Right lung (tissue), 5 donors: ENCODE results near the gene RPL38. TPM values are rescaled to one million over a fixed set of nuclear protein-coding genes. Genes with fewer than 3 reads are reported as not detected.

Source experiments
- DNase-seq, 2 donors: peaks; one replicate each; pipeline ENCODE4 v3.0.0-alpha.2; 2013
- polyA plus RNA-seq, 5 donors: library from polyadenylated mRNA; unstranded; fragments of 120-200 nt; gene quantifications; one replicate each; pipeline versions ENCODE4 v1.2.1 to v1.2.3, GENCODE V29; 2013; ENCODE audit warnings: inconsistent platforms in 1 of 5, low replicate concordance in 1 of 5; ENCODE audit not compliant: insufficient read length in 5 of 5, insufficient read depth in 1 of 5

Gene RPL38
- polyA plus RNA-seq, 5 donors, result 1,191 to 1,565 (median 1,307) TPM

DNA sequence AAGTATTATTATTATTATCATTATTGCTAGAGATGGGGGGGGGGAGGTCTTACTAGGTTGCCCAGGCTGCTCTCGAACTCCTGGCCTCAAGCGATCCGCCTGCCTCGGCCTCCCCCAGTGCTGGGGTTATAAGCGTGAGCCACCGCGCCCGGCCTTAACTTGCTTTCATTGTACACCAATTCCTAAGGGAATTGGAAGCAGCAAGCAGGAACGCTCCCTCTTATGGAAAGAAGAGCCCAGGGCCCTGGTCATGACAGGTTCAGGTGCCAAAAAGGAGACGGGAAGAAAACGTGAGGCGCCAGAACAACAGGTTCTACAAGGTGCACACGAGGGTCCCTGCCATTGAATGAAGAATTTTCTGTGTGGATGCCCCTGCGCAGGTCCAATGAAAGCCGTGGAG lies 540 bp upstream of the RPL38 start:
- DNase-seq, result no peak

DNA sequence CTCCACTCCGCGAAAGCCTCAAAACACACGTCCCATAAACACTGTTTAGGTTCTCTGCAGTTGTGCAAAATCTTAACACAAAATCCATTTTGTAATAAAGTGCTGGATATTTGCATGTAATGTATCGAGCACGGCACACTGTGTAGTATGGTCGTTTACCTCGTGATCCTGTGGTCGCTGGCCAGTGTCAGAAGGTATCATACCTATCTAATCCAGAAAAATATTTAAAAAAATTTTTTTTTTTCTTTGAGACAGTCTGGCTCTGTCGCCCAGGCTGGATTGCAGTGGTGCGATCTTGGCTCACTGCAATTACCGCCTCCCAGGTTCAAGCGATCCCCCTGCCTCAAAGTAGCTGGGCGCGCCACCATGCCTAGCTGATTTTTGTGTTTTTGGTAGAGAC lies 996 bp downstream of the RPL38 start:
- no peak for DNase-seq

DNA sequence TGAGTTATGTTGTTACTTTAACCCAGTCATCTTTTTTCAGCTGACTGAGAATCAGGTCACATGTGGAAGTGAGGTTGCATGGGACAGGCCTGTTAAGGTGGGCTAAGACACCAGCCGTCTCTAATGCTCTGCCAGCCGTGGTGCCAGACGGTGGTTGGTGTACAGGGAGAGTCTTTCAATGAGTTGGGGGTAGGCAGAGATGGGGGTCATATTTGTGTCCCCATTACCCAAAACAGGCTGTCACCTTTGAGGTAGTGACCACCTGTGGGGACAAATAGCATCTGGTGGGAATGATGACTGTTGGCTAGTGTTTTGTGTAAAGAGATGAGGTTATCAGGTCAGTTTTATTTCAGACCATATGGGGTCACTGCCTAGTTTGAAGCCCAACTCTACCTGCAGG lies 1.8 kb downstream of the RPL38 start:
- DNase-seq, result no peak

DNA sequence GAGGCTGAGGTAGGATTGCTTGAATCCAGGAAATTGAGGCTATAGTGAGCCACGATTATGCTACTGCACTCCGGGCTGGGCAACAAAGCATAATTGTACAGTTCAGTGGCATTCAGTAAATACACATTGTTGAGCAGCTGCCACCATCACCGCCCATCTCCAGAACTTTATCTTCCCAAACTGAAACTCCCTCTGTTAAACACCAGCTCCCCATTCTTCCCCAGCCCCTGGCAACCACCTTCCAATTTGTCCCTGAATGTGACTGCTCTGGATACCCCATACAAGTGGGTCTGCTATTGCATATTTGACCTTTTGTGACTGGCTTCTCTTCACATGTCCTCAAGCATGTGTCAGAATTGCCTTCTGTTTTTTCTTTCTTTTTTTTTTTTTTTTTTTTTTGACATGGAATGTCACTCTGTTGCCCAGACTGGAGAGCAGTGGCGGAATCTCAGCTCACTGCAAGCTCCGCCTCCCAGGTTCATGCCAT lies 2.9 kb downstream of the RPL38 start:
- DNase-seq, result no peak

DNA sequence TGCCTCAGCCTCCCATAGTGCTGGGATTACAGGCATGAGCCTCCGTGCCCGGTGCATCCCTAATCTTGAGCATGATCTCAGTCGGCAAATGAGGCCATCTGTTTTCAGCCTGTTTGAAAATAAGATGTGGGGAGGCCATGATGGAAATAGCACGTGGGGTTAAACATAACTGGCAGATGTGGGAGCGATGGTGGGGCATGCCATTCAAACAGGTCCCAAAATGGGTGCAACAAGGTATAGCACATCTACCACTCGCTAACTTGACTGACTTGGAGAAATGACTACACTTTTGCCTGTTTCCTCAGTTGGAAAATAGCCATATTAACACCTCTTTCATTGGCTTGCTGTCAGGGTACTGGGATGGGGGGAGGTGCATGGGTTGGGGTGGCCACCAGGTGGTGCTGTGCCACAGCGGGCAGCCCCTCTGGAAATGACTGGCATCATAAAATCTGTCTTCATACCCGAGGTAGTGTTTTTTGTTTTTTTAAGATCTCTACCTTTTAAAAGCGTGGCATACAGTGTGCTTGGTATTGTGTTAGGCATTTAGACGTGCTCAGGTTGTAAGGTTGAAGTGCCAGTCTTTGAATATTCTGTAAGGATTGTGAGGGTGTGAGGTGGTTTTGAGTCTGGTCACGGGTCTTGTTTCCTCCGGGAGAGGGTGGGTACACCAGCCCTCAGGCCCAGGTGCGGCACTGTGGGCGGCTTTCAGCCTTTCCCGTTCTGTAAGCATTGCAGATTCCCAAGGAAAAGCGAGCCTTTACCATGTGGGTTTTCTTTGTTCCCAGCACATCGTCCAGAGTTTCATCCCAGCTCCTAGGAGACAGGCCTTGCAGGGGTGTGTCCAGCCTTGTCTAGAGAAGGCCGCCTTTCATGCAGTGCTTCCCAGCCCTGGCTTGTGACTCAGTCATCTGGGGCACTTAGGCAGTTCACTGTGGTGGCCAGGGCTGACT lies 7.0 kb downstream of the RPL38 start:
- DNase-seq, result no peak

DNA sequence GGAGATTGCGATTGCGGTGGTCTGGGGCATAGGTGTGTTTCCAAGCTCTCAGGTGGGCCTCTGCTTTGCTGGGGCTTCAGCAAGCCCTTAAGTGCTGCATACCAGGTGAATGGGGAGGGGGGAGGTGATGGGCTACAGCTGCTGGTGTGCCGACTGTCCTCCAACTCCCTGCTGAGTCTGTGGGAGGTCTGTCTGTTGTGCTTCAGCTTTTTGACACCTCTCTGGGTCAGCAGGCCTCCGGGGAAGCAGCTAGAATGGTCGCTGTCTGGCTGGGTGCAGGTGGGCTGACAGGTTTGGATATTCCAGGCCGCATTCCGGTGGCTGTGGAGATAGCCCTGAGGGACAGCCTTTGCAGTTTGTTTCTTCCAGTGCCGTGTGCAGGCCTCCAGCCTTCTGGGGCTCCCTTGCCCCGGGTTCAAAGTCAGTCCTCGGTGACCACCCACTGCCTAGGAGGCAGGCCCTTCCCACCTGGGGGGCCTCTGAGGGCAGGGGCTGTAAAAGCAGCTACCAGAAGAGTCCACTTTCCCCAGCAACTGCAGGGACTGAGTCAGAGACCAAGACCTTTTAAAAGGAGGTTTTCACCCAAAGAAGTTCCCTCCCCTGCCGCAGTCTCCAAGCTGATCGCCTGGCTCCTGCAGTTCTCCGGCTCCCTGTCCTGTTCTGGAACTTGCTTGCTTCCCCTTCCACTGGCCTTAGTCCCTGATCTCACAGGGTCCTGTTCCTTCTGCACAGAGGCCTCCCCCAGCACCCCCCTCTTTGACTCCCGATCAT lies 7.8 kb downstream of the RPL38 start:
- no peak for DNase-seq

DNA sequence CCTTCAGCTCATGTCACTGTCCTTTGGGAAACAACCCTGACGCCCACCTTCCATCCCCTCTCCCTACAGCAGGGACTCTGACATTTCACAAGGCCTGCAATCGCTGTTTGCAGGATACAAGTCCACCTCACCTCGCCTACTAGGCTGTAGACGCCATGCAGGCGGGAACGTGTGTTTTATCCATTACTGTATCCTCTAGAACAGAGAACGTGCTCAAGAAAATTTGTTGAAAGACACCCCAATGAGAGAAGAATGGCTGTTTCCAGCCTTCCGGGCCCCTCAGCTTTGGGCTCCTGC lies 8.4 kb downstream of the RPL38 start:
- no peak for DNase-seq

DNA sequence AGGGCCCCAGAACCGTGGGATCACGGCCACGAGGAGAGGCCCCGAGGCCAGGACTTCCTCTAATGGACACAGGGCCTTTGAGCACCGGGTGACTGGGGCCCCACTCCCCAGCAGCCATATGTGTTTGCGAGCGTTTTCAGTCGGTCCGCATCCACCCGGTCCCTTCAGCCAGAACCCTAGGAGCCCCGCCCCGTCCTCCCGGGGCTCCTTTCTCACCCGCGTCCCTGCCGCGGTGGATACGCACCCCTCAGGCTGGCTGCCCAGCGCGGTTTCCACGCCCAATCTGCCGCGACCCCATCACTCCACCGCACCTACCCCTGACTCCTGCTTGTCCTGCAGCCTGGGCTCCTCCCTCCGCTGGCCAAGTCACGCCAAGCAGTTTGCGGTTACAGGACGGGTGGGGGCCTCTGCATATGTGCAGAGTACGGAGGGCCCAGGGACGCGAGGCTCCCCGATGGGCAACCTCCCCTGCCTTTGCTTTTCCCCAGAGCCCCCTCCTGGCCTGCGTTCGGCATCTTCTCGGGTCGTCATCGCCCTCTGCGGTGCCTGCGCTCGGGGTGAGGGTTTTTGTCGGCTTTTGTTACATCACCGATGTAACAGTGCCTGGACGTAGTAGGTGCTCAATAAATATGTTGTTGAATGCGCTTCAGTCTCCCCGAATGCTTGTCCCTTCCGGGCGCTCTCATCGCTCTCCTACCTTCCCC lies 8.9 kb downstream of the RPL38 start:
- no peak for DNase-seq

DNA sequence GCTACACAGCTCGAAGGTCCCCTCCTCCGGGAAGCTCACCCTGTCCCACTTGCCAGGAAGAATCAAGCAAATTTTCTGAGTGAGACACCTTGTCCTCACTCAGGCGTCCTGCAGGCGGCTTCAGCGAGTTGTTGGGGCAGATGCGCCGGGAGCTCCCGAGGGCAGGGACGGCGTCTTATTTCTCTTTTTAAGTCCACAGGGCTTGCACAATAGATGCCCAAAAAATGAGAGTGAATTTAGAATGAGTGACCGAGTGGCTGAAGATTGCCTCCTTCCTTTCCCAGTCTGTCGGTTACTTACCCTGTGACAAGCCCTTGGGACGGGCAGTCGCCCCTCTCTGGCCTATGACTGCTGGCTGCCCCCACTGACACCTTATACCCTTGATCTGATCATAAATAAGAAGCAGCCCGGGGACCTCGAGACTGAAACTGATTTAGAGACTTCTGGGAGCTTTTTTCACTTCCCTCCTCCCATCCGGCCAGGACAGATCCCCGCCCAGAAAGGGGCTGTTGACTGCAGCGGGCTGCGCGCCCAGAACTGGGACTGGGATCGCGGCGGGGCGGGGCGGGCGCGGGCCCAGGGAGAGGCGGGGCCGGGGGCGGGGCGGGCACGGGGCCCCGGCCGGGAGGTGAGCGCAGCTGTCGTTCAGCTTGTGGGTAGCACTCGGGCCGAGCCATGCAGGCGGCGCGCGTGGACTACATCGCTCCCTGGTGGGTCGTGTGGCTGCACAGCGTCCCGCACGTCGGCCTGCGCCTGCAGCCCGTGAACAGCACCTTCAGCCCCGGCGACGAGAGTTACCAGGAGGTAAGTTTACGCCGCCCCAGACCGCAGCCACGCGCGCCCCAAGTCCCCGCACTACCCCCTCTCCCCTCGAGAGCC lies 9.7 kb downstream of the RPL38 start, which contains the start of gene TTYH2:
Gene TTYH2, plus strand, starts transcription at position 659 of the 879 bp plus-strand sequence. Its CDS starts 17 bp downstream, at position 676.
- DNase-seq, result peak; percentile 86 to 87

DNA sequence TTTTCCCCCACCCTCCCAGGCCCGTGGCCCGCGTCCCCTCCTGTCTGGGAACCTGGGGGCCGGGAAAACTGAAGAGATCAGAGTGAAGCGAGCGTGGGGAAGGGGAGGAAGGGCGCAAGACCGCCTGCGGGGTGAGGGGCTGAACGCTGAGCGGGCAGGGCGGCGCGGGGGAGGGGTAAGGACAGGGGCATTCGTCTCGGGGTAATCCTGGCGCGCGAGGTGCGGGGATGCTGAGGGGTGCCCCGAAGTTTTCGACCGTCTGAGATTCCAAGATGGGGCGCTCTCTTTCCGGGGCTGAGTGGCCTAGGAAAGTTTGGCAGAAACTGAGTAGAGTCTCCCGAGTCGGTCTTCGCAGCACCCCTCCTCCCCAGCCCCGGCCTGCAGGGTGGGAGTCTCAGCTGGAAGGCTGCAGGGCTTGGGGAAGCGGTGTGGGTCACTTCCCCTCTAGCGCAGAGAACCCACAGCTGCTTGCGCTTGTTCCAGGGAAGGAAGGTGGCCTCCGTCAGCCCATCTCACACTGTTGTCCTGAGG lies 10.4 kb downstream of the RPL38 start:
- peak in 1 of 2 donors; percentile 45 for DNase-seq

DNA sequence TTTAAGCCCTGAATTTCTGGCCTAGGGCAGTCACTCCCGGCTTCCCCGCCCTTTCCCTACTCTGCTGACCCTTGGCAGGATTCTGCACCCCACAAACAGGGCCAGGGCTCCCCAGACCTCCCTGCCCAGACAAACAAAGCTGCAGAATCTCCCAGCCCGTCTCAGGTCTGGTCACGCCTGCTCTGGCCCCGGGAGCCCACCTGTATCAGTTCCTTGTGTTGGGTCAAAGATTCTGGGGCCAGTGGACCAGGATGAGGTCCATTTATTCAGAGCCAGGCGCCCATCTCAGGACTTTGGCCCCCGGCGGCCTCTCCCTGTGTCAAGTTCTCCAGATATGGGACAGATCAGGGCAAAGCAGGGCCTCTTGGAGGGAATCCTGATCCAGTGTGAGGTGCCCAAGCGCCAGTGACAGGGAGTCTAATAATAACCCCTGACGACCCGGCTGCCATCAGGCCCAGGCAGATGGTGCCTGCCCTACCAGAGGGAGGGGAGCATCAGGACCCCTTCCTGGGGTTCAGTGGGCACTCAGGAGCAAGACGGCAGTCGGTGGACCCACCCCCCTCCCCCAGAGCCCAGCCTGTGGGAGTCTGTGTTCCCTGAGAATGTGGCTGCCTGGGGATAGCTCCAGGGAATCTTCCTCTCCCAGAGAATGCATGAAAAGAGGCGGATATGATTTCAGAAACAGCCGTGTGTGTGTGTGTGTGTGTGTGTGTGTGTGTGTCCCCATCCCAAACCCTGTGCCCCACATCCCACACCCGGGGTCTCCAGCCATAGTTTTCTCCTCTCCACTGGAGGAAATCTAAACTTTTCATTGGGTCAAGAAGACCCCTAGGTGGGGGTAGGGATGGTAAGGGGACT lies 11.2 kb downstream of the RPL38 start:
- DNase-seq, result no peak

DNA sequence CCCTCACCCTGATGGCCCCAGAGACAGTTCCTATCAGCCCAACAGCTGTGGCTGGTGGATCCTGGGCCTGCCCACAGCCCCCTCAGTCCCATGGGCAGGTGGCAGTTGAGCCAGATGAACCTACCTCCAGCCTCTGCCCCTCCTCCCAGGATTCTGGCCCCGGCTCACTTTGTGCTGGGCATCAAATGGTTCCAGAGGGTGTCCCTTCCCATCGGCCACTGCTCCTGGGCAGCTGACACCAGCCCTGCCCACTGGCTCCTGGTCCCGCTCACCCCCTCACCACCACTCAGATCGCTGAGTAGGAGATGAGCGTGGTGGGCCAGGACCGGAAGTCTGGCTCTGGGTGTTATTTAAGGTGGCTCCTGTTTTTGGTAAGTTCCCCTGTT lies 11.9 kb downstream of the RPL38 start:
- no peak for DNase-seq

DNA sequence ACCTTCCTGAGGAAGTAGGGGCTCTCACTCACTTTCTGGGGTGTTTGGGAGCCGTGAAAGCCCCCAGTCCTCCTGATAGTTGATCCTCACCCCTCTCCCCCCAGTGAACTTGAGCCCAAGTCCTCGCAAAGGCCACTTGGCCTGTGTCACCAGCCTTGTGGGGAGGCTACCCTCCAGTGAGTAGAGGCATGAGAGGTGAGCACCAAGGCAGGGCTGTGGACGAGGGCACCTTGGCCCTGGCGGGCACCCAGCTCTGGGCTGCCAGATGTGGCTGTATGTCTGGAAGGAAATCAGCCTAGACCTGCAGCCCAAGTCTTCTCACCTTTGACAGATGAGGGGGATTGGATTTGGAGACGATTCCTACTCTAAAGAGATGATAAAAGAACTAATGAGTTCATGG lies 13.0 kb downstream of the RPL38 start:
- DNase-seq, result no peak

DNA sequence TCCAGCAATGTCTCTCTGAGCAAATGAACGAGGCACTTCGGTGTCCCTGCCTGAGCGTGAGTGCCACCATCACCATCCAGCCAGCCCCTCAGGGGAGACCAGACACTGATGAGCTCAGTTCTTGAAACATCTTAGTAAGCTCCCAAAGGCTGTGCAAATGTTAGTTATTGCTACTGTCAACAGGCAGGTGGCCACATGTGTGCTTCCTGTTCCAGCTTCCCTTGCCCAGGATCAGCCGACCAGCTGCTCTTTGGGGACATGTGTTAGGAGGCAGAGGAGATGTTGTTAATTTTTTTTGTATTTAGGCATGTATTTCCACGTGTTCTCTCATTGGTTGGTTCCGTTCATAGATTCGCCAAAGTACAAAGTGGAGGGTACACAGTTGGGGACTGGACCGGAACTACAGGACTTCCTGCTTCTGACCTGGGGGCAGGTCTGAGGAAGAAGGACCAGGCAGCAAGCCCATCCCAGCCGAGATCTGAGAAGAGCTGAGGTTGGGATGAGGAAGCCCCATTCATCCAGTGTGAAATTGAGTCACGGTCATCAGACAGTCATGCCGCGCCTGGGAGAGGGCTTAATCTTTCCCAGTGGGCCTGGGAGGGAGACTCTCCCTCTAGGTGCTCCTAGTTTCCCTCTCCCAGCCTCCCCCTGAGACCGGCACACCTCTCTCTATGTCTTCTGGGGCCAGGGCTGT lies 13.7 kb downstream of the RPL38 start:
- no peak for DNase-seq

DNA sequence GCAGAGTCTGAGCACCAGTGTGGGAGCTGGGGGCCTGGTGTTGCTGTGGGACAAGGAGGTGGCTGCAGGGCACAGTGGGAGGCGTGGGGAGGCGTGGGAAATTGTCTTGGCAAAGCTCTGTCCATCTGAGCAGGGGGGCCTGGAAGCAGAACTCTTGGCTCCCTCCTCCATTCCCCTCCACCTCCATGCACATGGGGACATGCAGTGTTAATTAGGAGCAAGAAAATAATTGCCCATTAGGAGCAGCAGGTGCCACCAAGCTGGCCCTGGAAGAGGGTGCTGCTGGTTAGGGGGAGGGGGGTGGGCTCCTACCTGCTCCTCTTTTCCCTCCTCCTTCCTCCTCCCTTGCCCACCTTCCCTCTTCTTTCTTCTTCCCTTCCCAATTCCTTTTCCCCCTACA lies 14.4 kb downstream of the RPL38 start:
- no peak for DNase-seq

DNA sequence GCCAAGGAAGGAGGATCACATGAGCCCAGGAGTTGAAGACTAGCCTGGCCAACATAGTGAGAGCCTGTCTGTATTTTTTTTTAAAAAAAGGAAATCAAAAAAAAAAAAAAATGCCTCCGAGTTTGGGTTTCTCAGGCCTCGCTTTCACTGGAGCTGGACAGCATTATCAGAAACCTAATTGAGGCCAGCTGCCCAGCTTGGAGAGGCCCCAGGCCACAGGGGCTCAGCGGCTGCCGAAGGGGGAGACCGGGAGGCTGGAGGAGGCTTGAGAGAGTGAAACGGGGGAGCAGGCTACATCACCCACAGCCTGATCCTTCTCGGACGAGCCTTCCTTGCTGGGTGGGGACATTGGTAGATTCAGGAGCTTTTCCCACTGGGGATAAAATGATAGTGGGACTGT lies 15.0 kb downstream of the RPL38 start:
- no peak for DNase-seq

DNA sequence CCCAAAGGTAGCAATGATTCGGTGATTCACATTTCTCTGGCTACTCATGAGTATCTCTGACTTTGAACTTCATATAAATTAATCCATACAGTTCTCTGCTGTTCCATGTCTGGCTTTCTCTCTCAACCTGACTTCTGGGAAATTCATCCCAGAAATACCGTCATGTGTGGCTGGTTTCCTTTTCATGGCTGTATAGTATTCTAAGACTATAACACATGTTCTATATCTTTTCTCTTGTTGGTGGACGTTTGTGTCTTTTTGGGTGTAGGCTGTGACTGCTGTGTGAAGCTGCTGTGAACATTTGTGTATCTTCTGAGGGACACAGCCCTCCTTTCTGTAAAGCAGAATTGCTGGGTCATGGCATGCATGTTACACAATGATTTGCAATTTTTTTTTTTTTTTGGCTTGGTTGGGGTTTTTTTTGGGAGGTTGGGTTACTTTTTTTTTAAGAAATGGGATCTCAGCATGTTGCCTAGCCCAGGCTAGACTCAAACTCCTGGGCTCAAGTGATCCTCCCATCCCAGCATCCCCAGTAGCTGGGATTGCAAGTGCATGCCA lies 16.2 kb downstream of the RPL38 start:
- DNase-seq, result no peak

DNA sequence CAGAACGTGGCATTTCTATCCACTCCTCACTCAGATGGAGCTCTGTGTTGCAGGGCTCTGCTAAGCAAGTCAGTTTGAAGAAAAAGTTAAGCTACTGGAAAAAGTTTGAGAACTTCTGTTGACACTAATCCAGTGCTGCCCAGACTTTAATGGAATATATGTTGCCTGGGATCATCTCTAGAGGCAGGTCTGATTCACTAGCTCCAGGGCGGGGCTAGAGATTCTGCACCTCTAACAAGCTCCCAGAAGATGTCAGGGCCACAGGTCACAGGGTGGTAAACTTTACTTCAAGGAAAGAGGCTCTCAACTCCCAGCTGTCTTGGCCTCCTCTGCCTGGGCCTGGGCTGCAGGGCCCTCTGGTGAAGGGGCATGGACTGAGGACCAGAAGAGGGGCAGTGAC lies 16.7 kb downstream of the RPL38 start:
- DNase-seq, result no peak
